Measurements from ENCODE around the gene IL15.
"Not testable (repeated sequence)": the region's sequence is repeated elsewhere in the genome, so short reads cannot be mapped to it uniquely, and the experiment has no call there.

The IL15 gene

GRCh38 chr4:141646969-141647368 is 10.6 kb downstream of the IL15 start:
- peak; percentile 52 for DNase-seq (ENCODE audit: low spot score)

DNA sequence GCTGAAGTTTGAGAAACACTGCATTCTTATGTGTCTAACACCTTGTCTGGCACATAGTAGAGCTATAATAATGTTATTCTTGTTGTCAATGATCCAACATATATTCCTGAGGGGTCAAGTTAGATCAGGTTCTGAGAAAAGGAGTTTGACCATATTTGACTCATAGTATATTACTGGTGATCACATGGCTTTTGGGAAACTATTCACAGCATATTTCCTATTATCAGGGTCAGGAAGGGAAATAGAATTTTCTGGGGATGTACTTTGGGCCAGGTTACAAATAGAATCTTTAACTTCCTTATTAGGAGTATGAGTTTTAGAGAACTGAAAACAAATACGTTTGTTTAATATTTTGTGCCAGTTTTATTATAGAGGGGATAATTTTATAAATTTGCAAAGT is 11.6 kb downstream of the IL15 start:
- DNase-seq (ENCODE audit: low spot score): no peak

DNA sequence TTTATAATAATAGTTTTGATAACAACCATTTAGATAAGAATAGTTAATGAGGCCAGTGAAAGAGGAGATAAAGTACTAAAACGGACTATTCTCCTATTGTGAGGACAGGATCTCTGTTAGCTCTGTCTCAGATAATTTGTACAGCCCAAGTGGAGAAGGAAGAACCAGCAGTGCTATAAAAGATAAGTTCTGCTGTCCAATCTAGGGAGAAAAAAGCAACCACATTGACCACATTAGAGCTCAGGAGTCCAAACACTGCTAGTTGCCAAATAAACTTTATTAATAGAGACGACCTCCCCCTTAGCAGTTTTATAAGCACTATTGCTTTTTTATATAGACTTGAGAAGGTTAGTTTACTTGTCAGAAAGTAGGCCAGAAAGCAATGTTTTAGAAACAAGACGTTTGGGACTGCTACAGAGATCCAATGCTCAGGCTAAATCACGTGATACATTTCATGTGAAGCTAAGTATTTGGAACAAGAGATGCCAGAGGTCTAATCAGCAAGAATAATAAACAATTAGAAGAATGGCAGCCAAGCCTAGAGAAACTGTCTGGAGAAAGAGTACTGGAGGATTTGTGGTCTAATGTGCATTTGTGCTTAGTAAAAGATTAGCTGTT is 15.9 kb downstream of the IL15 start:
- DNase-seq (ENCODE audit: low spot score): no peak

GRCh38 chr4:141654098-141654497 is 17.7 kb downstream of the IL15 start:
- peak; percentile 70 for DNase-seq (ENCODE audit: low spot score)

- DNase-seq (ENCODE audit: low spot score): no peak
These were observed 19.6 kb downstream of the IL15 start for GRCh38 chr4:141656031-141656430.

- DNase-seq (ENCODE audit: low spot score): no peak
These were observed 21.3 kb downstream of the IL15 start for GRCh38 chr4:141657550-141658250.

- no peak for DNase-seq (ENCODE audit: low spot score)
These were observed 21.9 kb downstream of the IL15 start for GRCh38 chr4:141658309-141658708.

DNA sequence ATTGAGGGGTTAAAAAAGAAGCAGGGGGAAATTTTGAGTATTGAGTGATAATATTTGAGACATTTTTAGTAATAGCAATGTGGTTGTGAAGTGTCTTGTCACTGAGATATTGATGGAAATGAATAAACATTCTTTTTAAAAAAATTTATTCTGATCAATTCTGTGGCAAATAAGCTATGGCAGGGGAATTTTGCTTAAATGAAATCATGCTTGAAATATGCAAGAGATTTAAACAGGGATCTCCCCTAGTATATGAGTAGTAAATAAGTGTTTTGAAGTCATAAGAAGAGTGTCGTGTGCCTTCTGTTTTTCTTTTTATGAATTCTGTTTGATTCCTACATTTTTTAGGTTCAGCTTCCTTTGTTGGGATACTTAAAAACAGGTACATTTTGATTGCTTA is 23.2 kb downstream of the IL15 start:
- DNase-seq (ENCODE audit: low spot score): no peak

DNA sequence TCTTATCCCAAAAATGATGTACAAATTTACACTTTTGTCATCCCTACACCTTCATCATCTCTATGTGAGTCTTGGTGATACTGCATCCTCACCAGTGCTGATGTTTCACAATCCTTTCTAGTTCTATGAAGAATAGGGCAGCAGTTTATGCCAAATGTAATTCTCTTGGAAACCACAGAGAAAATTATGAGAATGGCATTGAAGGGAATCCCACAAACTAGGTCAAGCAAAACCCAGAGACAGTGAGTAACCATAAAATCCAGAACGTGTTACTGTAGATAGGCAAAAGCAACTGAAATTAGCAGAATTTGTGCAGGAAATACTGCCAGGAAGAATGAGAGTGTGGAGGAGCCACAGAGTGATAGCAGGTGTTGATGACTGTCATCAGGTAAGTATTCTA is 24.5 kb downstream of the IL15 start:
- DNase-seq (ENCODE audit: low spot score): peak; percentile 67

DNA sequence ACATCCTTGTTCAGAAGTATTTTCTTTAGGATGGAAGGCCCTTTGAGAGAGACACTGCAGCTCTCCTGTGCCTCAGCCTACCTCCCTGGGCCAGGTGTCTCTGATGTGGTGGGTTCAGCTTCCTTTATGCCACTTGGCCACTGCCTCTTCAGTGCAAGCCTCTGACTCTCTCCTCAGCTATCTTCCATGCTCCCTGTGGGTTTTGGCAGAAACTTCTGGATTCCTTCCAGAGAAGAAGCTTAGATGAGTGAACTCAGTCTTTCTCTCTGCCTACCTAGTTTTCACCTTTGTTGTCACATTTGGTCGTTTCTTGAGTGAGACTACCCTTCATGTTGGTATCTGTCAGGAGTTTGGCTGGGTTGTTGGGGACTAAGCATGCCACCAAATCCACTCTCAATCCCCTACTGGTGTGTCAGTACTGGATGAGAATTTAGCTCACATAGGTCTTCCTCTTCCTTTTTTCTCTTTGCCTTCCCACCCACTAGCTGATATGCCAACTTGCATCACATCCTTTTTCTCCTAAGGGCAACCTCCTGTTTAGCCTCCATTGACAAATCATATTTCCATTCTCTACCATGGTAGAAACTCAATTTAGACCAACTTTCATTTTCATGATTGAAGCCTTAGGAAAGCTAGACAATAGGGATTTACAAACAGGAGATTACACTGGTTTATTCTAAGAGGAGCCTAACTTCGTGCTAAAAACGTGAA is 32.0 kb downstream of the IL15 start:
- peak; percentile 48 for DNase-seq (ENCODE audit: low spot score)

GRCh38 chr4:141669501-141669900 is 33.1 kb downstream of the IL15 start:
- no peak for DNase-seq (ENCODE audit: low spot score)

GRCh38 chr4:141675384-141675783 is 39.0 kb downstream of the IL15 start:
- DNase-seq (ENCODE audit: low spot score): no peak

- DNase-seq (ENCODE audit: low spot score): no peak
These were observed 39.8 kb downstream of the IL15 start for GRCh38 chr4:141676087-141676670.

DNA sequence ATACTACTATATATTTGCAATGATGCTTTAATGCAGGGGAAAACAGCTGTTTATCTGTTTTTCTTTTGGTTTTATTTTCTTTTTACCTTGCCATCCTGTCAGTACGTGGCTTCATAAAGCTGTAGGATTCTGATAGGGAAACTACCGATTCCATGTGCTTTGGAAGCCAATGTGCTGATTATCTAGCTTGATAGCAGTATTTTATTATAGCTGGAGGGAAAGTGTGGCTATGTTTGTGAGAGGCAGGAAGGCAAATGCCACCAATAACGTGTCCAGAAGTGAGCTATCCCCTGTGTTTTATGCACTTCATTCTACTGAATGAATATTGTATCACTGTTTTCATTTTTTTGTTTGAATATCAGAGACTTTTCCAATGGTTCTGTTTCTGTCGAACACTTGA is 43.7 kb downstream of the IL15 start:
- no peak for DNase-seq (ENCODE audit: low spot score)

GRCh38 chr4:141684785-141685184 is 48.4 kb downstream of the IL15 start:
- peak; percentile 64 for DNase-seq (ENCODE audit: low spot score)

DNA sequence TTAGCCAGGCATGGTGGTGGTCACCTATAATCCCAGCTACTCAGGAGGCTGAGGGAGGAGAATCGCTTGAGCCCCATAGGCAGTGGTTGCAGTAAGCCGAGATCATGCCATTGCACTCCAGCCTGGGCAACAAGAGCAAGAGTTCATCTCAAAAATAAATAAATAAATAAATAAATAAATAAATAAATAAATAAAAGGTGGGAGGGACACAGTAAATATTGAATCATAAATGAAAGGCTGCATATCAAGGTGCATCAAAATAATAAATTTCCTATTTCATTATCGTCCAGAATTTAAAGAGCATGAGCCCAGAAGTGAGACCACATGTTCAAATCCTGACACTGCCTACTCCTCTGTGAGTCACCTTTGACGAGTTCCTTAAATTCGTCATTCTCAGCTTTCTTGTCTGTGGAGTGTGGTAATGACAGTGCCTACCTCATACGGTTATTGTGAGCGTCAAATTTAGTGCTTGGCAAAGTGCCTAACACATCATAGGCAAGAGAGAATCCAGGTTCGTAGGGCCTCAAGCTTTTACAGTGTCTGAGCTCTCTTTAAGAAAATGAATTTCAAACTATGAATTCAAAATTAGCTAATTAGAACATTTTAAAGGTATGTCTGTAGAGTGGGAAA is 49.9 kb downstream of the IL15 start:
- peak; percentile 85 for DNase-seq (ENCODE audit: low spot score)

GRCh38 chr4:141686879-141687278 is 50.5 kb downstream of the IL15 start:
- DNase-seq (ENCODE audit: low spot score): peak; percentile 78

- DNase-seq (ENCODE audit: low spot score): not testable (repeated sequence)
These were observed 53.4 kb downstream of the IL15 start for GRCh38 chr4:141689726-141690296.

DNA sequence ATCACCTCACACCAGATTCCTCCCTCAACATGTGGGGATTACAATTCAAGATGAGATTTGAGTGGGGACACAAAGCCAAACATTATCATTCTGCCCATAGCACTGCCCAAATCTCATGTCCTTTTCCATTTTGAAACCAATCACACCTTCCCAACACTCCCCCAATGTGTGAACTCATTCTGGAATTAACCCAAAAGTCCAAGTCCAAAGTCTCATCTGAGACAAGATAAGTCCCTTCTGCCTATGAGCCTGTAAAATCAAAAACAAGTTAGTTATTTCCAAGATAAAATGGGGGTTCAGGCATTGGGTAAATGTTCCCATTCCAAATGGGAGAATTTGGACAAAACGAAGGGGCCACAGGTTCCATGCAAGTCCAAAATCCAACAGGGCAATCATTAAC is 54.9 kb downstream of the IL15 start:
- not testable (repeated sequence) for DNase-seq (ENCODE audit: low spot score)

DNA sequence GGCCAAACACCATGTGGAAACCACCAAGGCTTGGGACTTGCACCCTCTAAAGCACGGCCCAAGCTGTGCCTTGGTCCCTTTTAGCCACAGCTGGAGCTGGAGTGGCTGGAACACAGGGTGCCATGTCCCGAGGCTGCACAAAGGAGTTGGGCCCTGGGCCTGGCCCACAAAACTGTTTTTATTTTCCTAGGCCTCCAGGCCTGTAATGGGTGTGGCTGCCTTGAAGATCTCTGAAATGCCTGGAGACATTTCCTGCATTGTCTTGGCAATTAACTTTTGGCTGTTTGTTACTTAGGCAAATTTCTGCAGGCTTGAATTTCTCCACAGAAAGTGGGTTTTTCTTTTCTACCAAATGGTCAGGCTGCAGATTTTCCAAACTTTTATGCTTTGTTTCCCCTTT is 55.7 kb downstream of the IL15 start:
- DNase-seq (ENCODE audit: low spot score): no peak

DNA sequence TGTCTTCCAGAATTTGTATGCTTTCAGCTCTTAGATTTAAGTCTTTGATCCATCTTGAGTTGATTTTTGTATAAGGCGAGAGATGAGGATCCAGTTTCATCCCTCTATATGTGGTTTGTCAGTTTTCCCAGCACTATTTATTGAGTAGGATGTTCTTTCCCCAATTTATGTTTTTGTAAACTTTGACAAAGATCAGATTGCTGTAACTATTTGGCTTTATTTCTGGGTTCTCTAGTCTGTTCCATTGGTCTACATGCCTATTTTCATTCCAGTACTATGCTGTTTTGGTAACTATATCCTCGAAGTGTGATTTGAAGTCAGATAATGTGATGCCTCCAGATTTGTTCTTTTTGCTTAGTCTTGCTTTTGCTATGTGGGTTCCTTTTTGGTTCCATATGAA is 60.7 kb downstream of the IL15 start:
- DNase-seq (ENCODE audit: low spot score): no peak
